Activated CD8-positive, alpha-beta memory T cell treated with anti-CD3 and anti-CD28 coated beads, Interleukin-2, amount 50 U/mL, for 48 hours (primary cell): ENCODE data around the gene ZEB2.

Experiments used
- DNase-seq: peaks from one replicate; pipeline ENCODE4 v3.0.0-alpha.2; 2020

The ZEB2 gene

DNA sequence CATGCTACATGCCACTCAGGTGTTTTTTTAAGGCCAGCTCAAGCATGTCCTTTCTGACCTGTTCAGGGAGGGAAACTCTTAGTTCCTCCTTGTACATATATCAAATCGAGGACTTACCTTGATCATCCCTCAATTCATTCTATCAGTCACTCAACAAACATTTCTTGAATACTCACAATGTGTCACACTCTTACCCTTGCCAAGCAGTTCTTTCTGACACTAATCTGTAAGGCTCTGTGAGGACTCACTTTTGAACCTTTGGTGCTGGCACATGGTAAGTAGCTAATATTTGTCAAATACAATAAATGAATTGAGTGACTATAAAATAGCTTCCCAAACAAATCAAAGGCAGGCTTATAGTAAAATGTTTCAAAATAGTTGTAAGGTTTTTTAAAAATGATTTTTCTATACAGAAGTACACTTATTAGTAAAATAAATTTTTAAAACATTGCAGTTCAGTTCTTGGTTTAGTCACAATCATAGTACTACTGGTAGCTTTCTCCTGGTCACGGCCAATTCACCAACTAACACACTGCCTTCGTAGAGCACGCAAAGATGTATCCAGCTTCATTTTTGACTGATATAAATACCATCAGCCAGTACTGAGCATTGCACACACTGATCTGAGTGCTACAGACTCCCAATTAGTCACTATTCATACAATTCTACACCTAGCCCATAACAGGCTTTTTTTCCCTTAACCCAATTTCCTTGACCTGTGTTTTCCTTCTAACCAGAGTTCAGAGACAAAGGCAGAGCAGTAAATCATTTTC is 50.9 kb downstream of the ZEB2 start:
- no peak for DNase-seq

DNA sequence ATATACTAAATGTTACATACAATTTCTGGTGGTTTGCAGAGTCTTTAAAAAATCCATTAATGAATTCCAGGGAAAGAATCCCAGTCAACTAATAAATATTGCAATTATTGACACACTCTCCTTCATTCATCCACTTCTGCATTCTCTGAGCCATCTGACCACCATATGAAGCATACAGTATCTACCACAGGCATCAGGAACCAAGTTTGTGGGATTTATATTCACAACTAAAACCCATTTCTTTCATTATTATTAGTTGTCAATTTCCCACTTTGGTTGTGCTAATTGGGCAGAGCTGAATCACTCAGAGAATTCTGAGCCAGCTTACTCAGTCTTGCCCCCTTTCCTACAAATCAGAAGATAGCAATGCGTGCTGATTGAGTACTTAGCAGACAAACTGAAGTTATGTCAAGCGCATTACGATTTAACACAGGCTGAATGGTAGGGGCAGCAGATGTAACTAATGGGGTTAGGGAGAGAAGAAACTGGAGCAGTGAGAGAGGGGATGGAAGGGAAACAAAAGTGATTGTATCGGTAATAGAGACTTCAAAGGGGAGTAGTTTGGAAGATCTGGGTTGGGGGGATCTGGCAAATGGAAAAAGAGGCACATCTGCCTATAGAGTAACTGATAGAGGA is 52.3 kb downstream of the ZEB2 start:
- no peak for DNase-seq

DNA sequence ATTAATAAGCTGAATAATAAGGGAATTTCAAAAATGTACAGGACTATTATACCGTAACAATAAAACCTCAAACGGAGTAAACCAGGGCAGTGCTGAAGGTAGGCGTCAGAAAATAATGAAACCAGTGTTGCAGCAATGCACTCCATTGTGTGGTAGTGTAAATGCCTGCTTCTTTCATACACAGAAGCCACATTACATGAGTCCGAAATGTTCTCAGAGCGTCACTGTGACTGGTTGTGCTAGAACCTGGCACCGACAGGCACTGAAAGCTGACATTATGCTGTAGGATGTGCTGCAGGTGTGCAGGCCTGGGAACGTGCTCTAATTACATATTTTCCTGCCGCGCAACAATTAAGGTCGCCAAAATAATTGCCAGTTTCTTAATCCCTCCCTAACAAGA is 53.3 kb downstream of the ZEB2 start:
- DNase-seq: no peak

DNA sequence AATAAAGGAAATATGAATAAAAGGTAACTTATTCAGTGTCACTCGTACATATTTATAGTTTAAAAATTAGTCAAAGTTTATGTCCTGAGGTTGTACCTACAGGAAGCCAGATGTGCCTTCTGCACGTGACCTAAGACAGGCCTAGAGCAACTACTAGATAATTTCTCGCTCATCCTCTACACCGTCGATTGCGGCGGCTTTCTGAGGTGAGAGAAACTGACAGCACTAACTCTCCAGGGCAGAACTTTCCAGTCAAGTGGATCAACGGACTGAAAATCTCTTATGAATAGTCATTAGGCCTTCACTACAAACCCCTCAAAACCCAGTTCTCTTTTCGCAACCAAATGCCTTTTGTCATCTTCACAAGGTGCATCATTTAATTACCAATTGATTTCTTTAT is 54.2 kb downstream of the ZEB2 start:
- DNase-seq: no peak

DNA sequence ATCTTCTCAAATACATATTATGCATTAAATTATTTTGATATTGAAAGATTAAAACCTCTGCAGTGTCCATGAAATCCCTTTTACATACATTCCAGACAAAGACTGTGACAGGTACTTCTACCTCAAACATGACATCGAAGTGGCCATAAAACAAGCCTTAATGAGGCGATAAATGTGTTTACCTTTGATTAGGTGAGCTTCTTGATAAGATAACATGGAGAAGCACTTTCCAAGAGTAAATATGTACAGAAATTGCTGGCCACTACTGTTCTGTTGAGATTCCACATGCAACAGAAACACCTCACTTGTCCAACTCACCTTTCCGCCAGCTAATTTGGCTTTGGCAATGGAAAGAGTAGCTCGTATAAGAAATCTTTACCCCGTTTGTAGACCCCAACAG is 55.2 kb downstream of the ZEB2 start:
- no peak for DNase-seq

DNA sequence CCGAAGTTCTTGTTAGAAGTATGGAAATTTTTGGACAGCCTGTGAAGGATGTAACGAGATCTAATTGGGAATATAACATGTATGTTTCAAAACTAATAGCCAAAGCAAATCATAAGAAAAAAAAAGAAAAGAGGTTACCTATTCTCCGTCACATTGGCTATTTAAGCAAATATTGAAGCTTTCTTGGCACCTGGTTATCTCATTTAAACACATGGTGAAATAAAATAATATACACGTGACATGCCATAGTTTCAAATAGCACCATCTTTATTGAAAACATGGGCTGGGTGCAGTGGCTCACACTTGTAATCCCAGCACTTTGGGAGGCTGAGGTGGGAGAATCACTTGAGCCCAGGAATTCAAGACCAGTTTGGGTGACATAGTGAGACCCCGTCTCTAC is 56.7 kb downstream of the ZEB2 start:
- DNase-seq: no peak

DNA sequence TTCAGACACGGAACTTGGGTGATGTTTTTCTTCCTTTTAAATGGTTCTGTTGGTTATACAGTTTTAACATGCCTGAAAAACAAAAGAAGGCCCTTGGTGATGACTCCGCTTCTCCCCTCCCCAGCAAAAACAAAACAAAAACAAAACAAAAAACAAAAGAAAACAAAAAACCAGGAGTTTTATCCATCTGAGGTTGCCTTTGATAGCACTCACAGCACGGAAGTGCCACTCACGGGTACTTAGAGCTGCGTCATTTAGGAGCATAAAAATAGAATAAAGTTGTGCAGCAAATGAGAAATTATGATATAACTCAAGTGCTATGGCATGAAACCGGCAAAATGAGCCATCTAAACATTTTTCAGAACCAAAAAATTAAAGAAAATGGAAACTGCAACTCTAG is 57.7 kb downstream of the ZEB2 start:
- no peak for DNase-seq

DNA sequence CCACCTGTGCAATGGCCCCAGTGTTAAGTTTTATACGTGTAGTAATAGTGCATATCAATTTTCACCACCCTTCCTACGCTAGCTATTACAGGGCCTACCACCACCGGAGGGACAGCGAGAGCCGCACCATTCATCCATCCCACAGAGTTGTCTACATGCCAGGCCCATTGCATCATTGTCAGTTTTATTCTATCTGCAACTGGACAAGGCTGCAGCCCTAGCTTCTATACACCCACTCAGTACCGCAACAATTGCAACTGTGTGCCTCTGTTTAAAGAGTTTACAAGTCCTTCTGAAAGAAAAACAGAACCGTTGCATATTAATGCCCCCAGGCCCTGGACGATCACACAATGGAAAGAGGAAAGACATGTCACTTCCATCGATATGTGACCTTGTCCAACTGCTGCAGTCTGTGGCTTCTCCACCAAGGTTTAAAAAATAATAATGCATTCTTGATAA is 58.6 kb downstream of the ZEB2 start:
- no peak for DNase-seq

DNA sequence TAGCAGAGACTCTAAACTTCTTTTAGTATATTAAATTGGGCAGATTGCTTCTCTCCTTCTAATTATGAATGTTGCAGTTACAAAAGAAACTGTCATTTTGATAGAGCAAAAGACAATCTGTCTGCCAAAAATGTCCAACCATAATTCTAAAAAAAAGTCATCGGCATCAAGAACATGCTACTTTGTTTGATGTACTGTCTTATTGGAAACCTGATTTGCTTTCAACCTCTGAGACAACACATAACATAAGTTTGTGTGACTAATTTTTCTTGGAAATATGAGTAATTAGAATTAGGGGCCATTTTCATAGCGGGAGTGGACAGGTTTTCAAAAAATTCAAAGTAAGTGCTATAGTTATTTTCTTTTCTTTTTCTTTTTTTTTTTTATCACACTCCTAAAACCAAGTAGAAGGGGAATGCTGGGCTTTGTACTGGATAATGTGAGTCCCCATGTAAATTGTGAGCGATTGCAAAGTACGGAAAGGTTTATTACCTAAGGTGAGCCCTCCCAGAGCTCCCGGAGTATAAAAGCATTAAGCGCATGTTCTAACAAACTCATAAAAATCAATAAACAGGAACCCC is 59.1 kb downstream of the ZEB2 start:
- no peak for DNase-seq

DNA sequence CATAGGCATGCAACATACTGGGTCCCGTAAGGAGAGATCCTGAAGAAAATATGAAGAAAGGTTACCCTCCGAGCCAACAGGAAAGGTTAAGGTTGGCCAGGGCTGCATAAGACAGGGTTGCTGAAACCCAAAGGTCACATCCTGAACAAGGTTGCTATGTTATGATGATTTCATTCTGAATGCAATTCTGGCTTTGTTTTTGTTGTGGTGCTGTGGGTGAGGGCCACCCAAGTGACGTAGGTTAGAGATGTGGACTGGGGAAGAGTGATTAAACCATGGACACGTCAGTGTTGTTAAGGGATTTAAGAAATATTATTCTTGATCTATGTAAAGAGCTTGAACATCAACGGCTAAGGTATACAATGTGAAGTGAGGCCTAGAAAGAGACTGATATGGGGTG is 60.0 kb downstream of the ZEB2 start:
- no peak for DNase-seq

DNA sequence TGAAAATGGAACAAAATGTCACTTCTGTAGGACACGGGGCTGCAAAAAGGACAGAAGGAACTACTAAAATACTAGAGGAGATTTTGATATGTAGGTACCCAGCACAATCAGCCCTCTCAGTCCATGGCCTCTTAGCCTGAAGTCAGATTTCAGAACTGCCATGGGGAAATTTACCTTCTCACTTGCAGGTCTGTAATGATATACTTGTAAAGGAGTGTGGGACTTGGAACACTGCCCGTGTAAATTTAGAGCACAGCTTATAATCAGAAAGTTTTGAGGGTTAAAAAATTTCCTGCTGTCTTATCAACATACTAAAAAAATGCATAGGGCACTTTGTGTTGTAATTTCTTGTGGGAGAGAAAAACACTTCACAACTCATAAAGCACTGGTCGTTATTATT is 60.6 kb downstream of the ZEB2 start:
- no peak for DNase-seq

DNA sequence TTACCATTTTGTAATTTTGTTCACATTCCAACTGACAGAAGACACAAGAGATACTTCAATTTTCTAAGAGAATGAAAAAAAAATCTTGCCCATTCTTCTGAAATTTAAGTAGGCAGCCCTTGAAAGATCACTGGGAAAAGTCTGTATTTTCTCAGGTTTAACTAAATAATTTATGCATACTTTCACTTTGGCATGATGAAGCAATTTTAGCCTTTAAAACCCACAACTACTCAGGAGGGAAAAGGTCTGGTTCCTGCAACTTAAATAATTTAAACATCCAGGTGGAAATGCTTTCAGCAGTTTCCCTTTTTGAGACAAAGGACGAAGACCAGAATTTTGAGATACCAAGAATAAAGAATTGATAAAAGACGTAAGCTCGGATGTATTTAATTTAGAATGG is 61.4 kb downstream of the ZEB2 start:
- no peak for DNase-seq

DNA sequence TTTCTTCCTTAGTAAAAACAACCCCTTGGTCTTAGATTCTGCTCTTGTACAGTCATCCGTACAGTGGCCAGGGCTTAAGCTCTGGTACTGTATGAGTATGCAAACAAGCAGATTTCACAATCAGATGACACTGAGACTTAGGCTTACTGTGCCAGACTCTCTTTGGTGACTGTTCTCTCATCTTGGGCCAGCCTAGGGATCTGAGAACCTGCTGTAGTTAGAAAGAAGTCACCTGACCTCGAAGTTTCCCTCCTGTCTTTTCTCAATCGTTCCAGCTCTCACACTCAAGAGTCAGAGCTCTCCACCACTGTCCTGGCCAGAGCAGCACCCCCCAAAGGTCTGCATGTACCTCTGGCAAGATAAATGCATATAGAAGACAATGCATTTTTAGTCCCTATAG is 63.2 kb downstream of the ZEB2 start:
- no peak for DNase-seq

DNA sequence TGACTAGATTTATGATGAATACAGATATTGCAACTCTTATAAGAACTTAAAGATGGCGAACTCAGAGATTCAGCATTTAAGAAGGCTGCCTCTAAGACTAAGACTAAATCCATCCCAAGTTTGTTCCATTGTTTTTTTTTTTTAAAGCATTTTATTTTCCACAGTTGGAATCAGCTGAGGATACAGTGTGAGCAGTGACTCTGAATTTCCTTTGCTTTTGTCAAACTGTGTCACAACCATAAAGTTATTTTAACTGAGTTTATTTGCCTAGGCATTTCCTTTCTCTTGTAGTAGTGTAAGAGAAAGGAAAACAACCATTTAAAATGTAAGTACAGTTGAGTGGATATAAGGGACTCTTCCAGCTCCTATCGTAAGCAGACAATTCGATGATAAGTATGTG is 63.9 kb downstream of the ZEB2 start:
- DNase-seq: no peak

DNA sequence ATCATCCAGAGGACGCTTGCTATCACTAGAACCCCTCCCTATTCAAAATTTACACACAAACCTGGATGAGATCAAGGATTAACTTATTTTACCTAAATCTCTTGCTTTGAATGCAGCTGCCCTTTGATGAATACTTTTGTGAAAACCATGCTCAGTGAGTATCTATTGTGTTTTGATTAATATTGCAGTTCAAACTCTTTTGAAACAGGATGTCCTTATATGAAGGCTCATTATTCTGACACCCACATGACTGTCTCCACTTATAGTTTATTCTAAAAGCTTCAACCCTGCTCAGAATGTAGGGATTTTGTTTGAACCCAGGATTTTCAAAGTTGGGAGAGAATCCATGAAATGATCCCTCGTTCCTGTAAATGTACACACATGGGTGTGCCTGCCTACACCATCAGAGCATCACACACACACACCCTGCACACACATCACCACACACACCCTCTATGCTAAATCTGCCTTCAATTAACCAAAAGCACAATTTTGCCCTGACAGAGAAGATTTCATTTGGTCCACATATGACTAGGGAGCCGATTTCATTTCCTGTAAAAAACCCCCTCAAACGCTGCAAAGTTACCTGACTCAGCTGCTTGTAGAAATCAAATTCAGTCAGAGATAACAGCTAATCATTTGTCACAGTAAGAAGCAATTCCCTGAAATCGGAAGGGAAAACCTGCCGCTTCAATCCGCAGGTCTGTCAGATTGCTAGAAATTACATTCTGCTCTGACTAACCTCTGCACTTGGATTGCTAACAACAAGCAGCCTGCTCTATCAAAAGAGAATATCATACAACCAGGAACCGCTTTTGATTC is 65.2 kb downstream of the ZEB2 start:
- DNase-seq: no peak

DNA sequence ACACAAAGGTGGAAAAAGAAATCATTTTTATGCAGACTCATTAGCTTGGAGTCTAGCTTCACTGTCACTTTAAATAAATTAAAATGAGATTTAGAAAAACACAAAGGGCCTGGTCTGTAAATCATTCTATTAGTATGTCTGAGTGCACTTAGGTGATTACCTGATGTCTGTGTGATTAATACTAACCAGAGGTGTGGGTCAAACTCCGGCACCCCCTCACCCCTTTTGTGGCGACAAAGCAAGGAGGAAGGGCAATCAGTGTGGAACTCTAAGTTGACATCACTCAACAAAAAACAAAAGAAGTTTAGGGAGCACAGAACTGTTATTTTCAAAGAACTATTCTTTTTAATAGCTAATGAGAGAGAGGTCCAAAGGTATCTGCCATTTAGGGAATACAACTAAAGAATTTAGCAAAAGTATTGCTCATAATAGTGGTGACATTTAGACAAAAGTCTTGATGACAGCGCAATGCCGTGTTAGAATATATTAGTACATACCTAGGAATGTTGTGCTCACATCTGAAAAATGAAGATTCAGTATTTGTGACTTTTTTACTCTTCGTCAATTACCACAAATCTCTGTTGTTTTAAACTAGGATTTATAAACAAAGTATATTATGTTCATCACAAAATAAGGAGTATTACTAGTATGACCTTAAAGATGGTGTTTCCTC is 66.3 kb downstream of the ZEB2 start:
- no peak for DNase-seq

DNA sequence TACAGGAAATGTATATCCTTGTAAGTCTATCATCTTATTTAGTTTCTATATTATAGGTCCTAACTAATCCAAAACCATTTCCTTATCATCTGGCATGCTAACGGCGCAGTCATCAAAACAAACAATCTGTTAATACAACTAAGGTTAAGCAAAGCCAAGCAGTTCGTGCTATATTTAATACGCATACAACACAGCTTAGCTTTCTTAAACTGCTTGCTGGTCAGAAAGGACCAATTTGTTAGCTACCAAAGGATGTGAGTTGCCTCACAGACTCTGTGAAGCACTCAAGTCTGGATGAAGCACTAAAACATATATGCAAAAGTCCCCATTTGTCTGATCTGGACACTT is 67.0 kb downstream of the ZEB2 start:
- no peak for DNase-seq

DNA sequence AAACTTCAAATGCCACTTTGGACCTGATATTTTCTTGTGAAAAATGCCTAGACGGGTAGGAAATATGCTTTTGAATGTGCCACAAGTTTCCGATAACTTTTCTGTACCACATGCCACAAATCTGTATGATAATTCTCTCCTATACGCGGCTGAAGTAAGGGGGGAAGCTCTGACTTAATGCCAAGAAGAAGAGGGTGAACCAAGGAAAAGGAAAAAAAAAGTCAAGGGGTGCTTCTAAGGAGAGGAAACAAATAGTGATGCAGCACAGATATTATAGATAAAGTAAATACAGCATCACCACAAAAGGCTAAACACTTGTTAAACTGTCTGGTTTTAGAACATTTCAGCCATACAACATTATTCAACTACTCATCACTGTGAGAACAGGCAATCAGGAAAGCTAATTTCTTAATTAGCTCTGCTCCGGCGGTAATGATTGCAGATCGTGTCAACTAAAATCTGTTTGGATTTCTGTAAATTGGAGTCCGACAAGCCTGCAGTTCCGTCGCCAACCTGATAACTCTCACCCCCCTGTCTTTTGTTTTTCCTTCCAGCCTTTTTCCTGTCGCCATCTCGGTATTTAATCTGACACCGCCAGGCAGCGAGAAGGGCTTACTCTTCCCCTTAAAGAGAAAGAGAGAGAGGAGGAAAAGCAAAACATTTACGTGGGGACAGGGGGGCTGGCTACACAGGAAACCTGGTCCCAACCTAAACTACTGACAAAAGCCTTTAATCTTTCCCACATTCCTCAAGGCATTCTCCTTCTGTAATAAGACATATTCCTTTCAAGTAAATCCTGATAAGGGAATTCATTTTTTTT is 67.5 kb downstream of the ZEB2 start:
- DNase-seq: no peak

DNA sequence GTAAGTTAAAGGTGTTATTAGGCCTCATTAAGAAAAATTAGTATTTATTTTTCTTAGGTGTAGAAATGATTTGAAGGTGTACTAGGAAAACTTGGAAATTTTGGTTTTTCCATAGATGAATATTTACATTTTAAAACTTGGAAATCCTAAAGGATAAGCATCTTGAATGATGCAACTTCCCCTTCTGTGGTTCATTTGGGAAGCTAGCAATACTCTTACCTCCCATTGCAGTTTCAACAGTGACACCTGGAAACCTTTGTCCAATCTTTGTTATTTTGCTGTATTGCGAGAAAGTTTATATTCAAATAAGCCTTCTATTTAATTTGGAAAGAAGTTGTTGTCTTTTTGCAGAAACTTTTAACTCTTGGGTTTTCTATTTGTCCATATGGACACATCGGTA is 68.5 kb downstream of the ZEB2 start:
- no peak for DNase-seq

DNA sequence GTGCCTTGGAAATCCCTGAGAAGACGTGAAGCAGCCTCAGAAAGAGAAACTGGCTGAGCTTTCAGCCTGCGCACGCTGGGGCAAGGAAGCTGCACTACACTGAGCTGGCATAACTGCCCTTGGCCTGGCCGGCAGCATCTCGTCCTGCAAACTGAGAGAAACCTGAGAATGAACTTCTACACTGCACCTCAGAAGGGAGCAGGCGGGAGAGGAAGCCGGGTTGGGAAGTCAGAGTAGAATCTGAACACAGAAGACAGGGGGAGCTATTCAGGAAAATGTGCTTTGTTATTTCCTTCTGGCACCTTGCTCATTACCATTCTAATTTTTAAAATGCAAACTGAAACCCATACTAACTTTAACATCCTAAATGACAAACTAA is 70.9 kb downstream of the ZEB2 start:
- DNase-seq: no peak

DNA sequence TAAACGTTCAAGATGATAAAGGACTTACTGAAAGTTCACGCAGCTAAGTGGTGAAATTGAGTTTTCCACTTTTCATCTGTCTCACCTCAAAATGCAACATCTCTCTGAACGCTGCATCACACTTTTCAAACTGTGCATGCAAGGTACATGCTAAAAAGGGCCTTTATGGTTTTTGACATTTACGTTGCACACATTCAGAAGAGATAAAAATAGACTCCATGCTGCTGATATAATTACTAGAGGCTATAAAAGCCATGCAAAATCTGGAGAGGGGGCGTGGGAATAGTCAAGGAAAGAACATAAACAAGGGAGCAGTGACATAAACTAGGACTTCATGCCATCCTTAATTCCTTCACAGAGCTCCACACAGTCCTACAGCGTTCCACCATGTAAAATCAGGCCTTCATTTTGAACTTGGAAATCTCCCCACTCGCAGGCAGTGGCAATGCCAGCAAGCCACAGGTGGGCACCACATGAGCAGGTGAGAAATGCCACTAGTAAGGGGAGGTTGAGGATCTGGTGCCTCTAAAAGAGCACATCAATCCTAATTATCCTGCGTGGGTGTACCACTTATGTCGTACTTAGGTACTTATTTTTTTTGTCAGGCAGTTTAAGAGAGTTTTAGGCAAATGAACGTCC is 71.4 kb downstream of the ZEB2 start:
- no peak for DNase-seq

DNA sequence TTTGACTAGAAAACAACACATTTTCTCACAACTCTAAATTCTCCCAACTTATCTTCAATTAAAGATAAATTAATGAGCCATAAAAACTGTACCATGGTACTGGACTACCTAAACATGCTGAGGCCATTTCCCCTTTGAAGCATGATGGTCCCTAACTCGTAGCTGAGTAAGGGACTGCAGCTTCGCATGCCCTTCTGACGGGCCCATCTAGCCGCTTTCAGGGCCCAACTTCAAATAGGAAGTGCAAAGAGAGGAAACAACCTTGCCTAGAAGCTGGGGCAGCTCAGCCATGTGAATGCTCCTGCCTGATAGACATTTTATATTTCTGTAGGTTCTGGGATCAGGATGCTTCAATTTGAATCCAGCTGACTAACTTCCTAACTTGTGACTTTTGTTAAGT is 72.4 kb downstream of the ZEB2 start:
- no peak for DNase-seq
